IPS-NIHi7 (cell line): ENCODE results near the gene TYMP.
"Not testable (repeated sequence)": the region's sequence is repeated elsewhere in the genome, so short reads cannot be mapped to it uniquely, and the experiment has no call there.

ENCODE experiments used
- DNase-seq: peaks from one replicate; pipeline ENCODE4 v3.0.0; 2012; ENCODE audit warnings: mixed read lengths; ENCODE audit errors: extremely low spot score

The TYMP gene

DNA sequence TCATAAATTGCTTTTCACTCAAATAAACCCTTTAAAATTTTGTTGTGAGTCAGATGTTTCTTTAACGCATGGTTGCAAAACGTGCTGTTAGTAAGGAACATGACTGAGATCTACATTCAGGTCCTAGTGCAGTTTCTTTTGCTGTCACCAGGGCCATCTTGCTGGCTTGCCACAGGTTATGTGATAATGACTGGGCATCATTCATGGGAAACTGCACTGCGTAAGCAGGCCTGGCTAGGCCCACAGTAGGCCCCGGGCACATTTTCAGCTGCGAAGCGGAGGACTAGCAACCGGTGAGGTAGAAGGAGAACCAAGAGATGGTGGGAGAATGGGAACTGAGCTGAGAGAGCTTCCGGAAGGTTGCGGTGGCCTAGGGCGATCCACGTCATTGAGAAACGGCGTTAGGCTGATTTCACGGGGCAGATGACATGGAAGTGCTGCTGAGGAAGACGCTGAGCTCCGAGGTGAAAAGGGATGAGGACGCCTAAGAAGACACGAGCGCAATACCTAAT lies 12.7 kb upstream of the TYMP start:
- DNase-seq: no peak

DNA sequence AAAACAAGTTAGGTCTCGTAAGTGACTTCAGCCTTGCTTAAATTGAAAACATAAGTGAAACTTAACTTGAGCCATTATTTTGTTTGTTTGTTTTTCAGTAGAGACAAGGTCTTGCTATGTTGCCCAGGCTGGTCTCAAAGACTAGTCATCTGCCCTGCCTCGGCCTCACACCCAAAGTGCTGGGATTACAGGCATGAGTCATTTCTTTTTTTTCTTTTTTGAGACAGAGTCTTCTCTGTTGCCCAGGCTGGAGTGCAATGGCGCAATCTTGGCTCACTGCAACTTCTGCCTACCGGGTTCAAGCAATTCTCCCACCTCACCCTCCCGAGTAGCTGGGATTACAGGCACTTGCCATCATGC lies 11.8 kb upstream of the TYMP start:
- DNase-seq: not testable (repeated sequence)

DNA sequence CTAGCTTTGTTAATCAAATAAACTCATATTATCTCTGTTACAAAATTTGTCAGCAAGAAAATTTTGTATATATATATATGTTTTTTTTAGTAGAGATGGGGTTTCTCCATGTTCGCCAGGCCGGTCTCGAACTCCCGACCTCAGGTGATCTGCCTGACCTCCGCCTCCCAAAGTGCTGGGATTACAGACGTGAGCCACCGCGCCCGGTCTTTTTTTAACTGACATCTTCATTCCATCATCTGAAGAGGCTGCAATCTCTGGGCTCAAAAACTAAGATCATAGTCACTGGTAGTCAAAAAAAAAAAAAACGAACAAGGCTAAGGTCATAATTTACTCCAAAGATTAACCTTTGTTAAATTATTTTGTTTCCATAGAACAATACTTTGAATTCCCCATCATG lies 10.6 kb upstream of the TYMP start:
- no peak for DNase-seq

DNA sequence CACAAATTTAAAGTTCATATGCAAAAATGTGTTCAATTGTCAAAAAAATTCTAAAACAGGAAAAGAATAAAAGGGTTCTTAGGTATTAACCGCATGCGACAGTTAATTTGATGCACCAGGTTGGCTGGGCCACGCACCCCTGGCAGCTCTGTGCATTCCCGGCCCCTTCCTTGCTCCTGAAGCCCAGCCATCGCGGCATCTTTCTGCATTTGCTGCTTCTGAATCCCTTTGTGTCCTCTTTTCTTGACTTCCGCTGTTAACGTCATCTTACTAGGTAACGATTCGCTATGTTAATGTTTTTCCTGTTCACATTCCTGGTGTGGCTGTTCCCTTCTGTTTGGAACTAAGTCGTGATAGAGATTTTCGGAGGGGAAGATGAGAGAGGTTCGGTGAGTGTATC lies 8.0 kb upstream of the TYMP start:
- no peak for DNase-seq

DNA sequence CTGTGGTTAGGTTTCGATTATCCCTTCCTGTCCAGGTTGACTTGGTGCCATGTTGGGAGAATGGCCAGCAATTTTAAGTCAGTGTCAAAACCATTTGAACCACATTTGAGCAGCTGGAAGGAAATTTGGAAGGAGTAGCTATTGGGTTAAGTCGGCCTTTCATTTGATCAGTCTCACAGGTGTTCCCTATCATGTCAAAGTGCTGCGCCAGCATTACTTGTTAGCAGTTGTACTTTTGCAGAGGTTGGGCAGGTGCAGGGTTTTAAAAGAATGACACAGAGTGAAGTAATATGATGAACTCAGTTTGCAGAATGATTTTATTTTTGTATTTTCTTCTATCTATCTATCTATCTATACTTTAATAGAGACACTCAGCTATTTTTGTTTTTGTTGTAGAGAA lies 6.4 kb upstream of the TYMP start:
- DNase-seq: no peak

DNA sequence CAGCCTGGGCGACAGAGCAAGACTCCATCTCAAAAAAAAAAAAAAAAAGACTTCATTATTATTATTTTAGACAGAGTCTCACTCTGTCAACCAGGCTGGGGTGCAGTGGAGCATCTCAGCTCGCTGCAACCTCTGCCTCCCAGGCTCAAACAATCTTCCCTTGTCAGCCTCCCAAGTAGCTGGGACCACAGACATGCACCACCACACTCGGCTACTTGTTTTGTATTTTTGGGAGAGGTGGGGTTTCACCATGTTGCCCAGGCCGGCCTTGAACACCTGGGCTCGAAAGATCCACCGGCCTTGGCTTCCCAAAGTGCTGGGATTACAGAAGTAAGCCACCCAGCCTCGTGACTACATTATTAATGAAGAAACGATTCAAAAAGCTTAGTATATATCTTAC lies 5.3 kb upstream of the TYMP start:
- DNase-seq: no peak

DNA sequence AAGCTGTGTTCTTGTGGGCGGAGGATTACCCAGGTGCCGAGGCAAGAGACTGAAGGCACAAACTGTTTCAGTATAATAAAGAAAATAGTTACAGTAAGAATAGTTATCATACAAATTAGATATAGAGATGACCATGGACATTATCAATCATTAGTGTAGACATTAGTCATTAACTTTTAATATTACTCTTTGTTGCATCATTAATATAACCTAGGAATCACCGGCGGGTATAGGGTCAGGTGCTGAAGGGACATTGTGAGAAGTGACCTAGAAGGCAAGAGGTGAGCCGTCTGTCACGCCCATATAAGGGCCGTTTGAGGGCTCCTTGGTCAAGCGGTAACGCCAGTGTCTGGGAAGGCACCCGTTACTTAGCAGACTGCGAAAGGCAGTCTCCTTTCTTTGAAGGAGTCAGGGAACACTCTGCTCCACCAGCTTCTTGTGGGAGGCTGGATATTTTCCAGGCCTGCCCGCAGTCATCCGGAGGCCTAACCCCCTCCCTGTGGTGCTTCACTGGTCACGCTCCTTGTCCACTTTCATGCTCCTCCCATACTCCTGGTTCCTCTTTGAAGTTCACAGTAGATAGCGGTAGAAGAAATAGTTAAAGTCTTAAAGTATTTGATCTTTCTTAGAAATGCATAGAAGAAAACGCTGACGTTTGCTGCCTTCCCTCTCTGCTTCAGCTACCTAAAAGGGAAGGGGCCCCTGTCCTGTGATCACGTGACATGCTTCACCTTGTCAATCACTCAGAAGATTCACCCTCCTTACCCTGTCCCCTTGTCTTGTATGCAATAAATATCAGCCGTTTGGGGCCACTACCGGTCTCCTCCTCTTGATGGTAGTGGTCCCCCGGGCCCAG lies 4.3 kb upstream of the TYMP start:
- not testable (repeated sequence) for DNase-seq

DNA sequence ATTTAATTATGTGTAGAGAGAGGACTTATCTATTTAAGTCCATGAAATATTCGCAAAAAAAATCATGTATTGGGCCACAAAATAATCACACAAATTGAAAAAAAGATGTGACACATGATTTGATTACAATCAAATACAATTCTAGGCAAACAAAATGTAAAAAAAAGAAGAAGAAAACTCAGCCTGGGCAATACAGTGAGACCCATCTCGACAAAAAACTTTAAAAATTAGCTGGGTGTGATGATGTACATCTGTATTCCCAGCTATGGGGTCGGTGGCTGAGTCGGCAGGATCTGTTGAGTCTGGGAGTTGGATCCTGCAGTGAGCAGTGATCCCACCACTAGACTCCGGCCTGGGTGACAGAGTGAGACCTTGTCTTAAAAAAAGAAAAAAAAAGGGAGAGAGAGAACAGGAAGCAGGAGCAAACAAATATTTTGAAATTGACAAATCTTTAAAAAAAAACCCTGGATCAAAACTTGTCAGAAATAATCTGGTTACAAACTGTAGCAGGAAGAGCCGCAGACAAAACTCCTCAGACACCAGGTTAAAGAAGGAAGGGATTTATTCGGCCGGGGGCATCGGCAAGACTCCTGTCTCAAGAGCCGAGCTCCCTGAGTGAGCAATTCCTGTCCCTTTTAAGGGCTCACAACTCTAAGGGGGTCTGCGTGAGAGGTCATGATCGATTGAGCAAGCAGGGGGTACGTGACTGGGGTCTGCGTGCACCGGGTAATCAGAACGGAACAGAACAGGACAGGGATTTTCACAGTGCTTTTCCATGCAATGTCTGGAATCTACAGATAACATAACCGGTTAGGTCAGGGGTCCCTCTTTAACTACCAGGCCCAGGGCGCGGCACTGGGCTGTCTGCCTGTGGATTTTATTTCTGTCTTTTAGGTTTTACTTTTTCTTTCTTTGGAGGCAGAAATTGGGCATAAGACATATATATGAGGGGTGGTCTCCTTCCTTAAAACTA lies 3.3 kb upstream of the TYMP start:
- no peak for DNase-seq

DNA sequence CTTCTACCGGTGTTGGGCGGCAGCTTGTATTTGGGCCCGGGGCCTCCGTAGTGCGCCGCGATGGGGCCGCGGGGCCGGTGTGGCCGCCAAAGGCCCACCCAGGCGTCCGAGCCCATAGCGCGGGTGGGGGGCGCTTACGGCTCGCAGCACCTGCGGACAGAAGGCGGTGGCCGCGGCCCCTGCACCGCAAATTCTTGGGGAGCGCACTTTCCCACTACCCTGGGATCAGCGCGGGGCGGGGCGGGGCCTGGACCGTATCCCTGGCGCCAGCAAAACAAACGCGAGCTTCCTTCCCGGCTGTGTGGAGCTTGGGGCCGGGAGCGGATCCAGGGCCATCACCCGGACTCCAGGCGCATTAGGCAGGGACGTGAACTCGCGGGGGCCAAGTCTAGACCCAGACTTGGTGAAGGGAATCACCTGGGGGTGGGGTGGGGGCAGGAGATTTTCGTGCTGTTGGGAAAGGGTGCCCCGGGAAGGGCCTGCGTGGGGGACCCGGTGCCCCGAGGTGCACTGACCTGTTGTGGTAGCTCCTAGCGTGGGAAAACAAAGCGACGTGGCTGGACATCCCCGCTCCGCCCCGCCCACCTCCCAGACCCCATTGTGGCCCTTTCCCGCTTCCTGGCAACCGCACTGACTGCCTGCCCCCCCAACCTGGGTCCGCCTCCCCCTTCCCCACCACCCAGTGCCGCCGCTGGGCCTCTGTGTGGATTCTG lies 2.3 kb upstream of the TYMP start:
- peak; percentile 61 for DNase-seq

DNA sequence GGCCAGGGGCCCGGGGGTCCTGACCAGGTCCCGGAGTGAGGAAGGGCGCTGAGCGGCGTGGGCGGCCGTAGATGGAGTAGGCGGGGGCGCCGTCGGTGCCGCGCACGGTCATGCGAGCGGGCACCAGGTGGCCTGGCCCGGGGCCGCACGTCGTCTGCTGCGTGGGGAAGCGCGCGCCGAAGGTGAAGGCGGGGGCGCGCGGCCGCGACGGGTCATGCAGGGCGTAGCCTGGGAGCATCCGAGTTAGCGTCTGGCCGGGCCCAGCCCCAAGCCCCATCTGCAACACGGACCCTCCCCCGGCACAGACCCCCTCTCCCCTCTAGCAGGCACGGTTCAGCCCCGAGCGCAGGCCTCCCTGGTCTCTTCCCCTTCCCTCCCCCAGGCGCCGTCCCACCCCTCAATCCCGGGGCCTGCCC lies 1.7 kb upstream of the TYMP start:
- DNase-seq: no peak

DNA sequence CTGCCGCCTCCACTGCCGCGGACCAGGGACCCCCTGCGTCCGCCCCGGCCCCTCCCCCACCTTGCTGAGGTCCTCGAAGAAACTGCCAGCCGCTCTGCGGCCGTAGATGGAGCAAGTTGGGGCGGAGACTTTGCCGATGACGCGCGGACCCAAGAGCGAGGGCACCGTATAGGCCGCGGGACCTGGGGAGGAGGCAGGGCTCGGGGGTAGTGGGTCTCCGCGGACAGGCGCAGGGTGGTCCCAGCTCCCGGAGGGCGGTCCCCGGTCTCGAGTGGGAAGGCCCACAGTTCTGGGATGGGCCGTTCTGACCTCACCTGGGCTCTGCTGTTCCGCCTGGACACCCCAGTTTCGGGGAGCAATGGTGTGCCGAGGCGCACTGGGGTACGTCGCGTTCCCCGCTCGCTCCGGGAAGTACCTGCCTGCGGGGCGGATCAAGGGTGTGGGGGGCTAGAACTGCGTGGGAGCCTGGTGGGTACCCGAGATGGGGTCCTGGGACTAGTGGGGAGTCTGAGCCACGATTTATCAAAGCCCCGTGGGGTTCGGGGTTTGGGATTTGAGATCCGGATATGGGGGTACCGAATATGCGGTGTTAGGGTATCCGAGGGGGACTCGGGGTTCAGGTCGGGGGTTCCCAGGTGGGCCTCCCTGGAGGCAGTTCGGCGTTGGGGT lies 1.2 kb upstream of the TYMP start:
- peak; percentile 76 for DNase-seq

DNA sequence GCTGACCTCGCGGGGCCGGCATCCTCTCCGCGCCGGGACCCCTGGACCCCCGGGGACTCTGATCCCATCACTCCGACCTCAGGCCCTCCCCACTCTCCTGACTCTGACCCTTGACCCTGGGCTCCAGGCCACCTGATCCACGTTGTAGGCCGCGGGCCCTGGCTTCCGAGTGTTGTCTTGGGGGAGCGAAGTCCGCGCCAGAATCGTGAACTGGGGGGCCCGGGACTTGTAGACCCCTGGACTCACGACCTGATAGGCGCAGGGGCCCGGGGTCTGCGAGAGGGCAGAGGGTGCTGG lies 716 bp upstream of the TYMP start:
- DNase-seq: no peak

DNA sequence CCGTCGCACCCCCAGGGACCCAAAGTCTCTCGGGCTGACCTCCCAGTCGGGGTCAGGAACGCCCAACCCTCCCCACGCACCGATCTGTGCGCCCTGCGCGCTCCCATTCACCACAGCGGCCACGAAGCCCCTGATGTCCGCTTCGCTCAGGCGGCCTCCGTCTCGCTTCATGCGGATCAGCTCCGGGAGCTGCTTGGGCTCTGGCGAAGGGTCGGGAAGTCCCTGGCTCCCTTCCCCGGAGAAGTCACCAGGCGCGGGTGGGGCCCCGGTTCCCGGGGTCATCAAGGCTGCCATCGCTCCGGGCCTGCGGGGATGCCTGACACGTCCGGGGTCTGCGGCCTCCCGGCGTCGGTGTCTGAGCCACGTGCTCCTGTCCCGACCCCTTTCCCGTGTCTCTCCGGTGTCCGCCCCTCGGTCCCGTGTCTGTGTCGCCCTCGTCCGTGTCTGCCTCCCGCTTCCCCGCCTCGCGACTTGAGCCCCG lies 356 bp downstream of the TYMP start:
- DNase-seq: no peak

DNA sequence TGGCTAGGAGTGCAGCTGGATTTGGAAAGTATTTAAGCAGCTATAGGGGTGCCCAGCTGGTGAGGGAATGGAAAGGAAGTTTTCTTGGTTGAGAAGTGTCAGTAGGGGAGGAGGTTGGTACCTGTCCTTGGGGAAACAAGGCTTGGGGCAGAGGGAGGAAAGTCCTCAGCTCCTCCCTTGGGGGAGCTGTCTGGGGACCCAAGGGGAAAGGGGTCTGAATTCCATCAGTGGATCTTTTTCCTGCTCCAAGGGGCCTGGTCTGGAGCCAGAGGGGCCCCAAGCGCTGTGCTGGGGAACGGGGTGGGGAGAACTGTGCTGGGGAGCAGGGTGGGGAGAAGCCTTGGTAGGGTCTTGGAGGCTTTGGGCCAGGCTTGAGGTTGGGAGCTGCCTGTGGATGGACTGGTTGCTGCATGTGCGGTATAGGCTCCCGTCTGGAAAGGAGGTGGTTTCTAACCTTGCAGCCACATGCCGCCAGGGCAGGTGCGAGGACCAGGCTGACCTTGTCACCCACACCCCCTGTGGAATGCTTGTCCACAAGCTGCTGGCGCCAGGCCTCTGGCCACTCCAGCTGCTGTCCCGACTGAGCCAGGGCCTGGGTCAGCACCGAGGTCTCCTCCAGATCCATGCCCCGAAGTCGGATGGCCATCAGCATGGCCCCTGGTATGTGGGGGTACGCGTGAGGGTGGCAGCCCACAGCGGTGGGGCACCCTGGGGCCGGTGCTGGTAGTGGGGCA lies 963 bp downstream of the TYMP start:
- DNase-seq: no peak

DNA sequence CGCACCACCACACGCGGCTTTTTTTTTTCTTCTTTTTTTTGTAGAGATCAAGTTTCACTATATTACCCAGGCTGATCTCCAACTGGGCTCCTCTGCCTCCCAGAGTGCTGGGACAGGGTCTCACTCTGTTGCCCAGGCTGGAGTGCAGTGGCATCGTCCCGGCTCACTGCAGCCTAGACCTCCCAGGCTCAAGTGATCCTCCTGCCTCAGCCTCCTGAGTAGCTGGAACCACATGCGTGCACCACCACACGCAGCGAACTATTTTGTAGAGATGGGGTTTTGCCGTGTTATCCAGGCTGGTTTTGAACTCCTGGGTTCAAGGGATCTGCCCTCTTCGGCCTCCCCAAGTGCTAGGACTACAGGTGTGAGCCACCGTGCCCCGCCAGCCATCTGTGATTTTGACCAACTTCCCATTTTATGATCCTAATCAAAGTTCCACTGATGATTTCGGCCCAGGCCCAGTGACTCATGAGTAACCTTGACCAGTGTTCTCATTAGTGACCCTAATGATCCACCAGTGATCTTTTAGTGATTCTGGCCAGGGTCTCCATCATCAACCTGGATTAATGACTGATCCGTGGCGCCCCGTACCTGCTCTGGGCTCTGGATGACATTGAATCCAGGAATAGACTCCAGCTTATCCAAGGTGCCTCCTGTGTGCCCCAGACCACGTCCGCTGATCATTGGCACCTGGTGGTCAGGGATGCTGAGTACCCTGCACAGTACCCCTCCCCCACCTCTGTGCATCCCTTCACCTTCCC lies 1.7 kb downstream of the TYMP start:
- no peak for DNase-seq

DNA sequence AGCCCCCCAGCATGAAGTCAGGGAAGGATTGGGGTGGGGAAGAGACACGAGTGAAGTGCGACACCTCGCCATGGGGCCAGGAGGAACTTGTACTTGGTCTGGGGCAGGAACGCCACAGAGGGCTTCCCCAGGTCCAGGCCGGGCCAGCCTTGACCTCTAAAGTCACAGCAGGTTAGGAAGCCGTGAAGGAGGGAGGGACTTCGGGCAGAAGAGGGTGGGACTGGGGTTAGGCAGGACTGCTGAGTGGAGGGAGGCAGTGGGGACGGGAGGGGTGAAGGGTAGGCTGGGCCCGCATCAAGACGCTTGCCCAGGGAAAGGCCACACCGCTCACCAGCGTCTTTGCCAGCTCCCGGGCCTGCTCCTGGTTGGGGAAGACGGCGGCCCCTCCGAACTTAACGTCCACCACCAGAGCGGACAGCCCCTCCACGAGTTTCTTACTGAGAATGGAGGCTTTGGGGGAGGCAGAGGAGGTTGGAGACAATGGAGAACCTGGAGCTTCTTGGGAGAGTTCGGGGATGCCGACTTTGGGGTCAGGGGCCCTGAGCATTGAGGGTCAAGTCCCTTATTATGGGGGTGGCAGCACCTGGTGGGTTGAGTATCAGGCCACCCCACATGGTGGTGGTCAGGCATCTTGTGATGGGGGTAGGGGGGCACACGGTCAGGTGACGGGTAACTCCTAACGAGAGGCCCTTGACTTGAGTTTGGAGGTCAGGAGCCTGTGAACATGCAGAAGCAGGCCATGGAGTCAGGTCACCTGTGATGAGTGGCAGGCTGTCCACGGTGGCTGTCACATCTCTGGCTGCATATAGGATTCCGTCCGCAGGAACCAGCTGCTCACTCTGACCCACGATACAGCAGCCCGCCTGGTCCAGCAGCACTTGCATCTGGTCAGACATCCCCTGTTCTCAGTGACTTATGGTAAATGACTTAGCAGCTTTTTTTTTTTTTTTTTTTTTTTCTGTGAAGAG lies 2.7 kb downstream of the TYMP start:
- DNase-seq: peak; percentile 75

DNA sequence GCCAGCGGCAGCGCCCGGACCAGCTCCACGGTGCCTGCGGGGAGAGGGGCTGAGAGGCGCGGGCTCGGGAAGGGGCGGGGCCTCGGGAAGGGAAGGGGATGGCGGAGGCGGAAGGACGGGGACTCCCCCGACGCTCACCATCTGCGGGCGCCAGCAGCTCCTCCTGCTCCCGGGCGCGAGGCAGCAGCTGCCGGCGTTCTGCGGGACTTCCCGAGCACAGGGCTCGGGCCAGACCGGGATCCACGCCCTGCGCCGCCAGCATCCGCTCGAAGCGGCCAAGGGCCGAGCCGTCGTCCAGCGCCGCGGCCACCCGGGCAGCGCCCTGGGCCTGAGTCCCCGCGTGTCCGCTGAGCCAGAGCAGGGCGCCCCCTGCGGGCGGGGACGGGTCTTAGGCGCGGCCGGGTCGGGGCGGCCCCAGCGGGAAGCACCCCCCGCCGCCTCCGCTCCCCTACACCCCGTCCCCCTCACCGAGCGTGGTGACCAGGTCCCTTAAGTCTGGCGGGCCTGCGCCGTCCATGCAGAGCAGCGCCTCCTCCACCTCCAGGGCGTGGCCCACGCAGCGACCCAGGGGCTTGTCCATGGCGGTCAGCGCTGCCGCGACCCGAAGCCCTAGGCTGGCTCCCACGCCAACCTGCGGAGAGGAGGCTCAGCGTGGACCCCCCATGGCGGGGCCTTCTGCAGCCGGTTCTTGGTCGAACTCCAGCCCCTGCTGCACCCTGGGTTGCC lies 3.5 kb downstream of the TYMP start:
- DNase-seq: peak; percentile 78

DNA sequence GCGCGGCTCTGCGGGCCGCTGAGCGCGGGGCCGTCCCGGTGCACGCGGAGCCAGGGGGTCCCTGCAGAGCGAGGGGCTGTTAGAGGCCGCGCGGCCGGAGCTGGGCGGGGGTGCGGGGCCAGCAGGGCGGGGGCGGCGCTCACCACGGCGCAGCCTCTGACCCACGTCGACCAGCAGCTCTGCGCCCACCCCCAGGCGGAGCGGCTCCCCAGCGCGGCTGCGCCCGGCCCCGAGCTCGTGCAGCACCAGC lies 4.0 kb downstream of the TYMP start:
- no peak for DNase-seq
